Adrenal gland (tissue), 5 donors: ENCODE results near the gene GPS1.

Experiments
- CTCF ChIP-seq, 6 experiments: fragments of 450-650 bp in 4 of 6; fragments of 200-600 bp in 2 of 6; sonication (generic) in 1 of 6; IDR thresholded peaks; 1 replicate in 5 of 6; 2 replicates in 1 of 6; pipeline versions ENCODE4 v1.5.1 to v1.8.0; 2016 to 2021; ENCODE audit warnings: antibody characterized with exemption in 6 of 6, mild to moderate bottlenecking in 2 of 6, moderate library complexity in 1 of 6
- POLR2A ChIP-seq, 2 donors: fragments of 450-650 bp; IDR thresholded peaks; one replicate each; pipeline ENCODE4 v1.6.1; 2017; ENCODE audit warnings: antibody characterized with exemption in 2 of 2, mild to moderate bottlenecking in 2 of 2, moderate library complexity in 1 of 2
- donor health status: DM: no; HTN: no; CAD: no.

GRCh38 chr17:82023447-82024241 lies 28.1 kb upstream of the GPS1 start:
- TF ChIP-seq CTCF (IDR thresholded peaks at IDR 0.05), result no peak
- no peak for TF ChIP-seq POLR2A (IDR thresholded peaks at IDR 0.05)
